ENCODE data around the gene LCE1F. TPM values are rescaled to one million over a fixed set of nuclear protein-coding genes. Genes with fewer than 3 reads are reported as not detected.

The LCE1F gene
- polyA plus RNA-seq, 4 donors: not detected

DNA sequence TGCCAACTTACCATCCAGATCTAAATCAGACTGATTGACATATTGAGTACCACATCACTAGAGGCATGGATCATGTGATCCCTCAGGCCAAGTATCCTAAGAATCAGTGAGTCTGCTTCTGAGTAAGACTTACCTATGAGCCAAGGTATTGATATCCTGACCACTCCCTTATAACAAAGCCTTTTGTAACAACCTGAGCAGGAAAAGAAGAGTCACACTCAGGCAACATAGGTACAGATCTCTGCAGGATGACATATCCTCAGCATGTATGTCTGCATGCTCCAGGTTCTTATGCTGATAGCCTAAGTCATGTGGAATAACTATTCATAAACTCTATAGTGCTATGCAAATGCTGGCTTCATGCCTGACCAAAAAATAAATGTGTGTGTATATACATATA, 50.0 kb downstream of the LCE1F start:
- Histone ChIP-seq H3K36me3 (ENCODE audit: control insufficient read depth in 3 of 3, insufficient read depth in 2 of 3, low read depth in 1 of 3, low read length in 3 of 3) (no peaks in the 10 kb centered on the region), H3K9me3 (ENCODE audit: control insufficient read depth in 2 of 2, insufficient read depth in 1 of 2, low read depth in 1 of 2, low read length in 1 of 2) (no peaks in the 10 kb centered on the region), H3K4me1 (ENCODE audit: control insufficient read depth in 3 of 3, insufficient read depth in 2 of 3, low read depth in 1 of 3, low read length in 2 of 3) (no peaks in the 10 kb centered on the region), H3K4me3 (ENCODE audit: low read depth in 1 of 3, low read length in 3 of 3) (no peak overlapping the region), H3K27ac (ENCODE audit: low read depth in 1 of 3, low read length in 2 of 3) (no peak overlapping the region), H3K27me3 (ENCODE audit: control insufficient read depth in 3 of 3, insufficient read depth in 3 of 3, low read length in 3 of 3) (peaks cover 0 to 5% (median 2%) of the 10 kb centered on the region in 3 donors)
- no peak for DNase-seq
- no peak for FAIRE-seq

Other genes starting within 250 kb of the LCE1F start
- not detected for gene LCE3E, start 208.4 kb upstream of the LCE1F start, polyA plus RNA-seq
- under 1 TPM in 1 of 4 donors, not detected in 3; 0.24 TPM for gene LCE3D, start 194.6 kb upstream of the LCE1F start, polyA plus RNA-seq
- gene LCE3C, start 174.9 kb upstream of the LCE1F start, polyA plus RNA-seq: not detected
- gene LCE3B, start 161.3 kb upstream of the LCE1F start, polyA plus RNA-seq: not detected
- gene LCE3A, start 152.0 kb upstream of the LCE1F start, polyA plus RNA-seq: not detected
- not detected for gene LCE2D, start 111.8 kb upstream of the LCE1F start, polyA plus RNA-seq
- gene LCE2C, start 99.9 kb upstream of the LCE1F start, polyA plus RNA-seq: not detected
- not detected for gene LCE2B, start 89.0 kb upstream of the LCE1F start, polyA plus RNA-seq
- gene LCE2A, start 76.8 kb upstream of the LCE1F start, polyA plus RNA-seq: 1 to 10 TPM in 1 of 4 donors, under 1 TPM in 1, not detected in 2; 0.16 to 6.8 TPM
- not detected for gene LCE4A, start 67.0 kb upstream of the LCE1F start, polyA plus RNA-seq
- not detected for gene KPRP, start 17.1 kb upstream of the LCE1F start, polyA plus RNA-seq
- not detected for gene LCE1E, start 11.1 kb downstream of the LCE1F start, polyA plus RNA-seq
- not detected for gene LCE1D, start 21.6 kb downstream of the LCE1F start, polyA plus RNA-seq
- not detected for gene LCE1C, start 31.5 kb downstream of the LCE1F start, polyA plus RNA-seq
- not detected for gene LCE1B, start 36.8 kb downstream of the LCE1F start, polyA plus RNA-seq
- not detected for gene LCE1A, start 52.3 kb downstream of the LCE1F start, polyA plus RNA-seq
- gene LCE6A, start 67.7 kb downstream of the LCE1F start, polyA plus RNA-seq: not detected
- gene LCE7A, start 84.9 kb downstream of the LCE1F start, polyA plus RNA-seq: not detected
- not detected for gene SMCP, start 103.2 kb downstream of the LCE1F start, polyA plus RNA-seq
- gene IVL, start 133.4 kb downstream of the LCE1F start, polyA plus RNA-seq: under 1 TPM in 2 of 4 donors, not detected in 2; 0.03 to 0.45 TPM
- not detected for gene SPRR5, start 172.1 kb downstream of the LCE1F start, polyA plus RNA-seq
- gene SPRR4, start 195.5 kb downstream of the LCE1F start, polyA plus RNA-seq: not detected
- not detected for gene SPRR1A, start 208.9 kb downstream of the LCE1F start, polyA plus RNA-seq
- 10 to 100 TPM in 2 of 4 donors, 1 to 10 TPM in 1, not detected in 1; 3.0 to 16.1 (median 10.3) TPM for gene SPRR3, start 226.6 kb downstream of the LCE1F start, polyA plus RNA-seq

Data from small intestine (tissue), 7 donors.